H1 (cell line): Measurements from ENCODE around the gene CXCL10. TPM values are rescaled to one million over a fixed set of nuclear protein-coding genes. Genes with fewer than 3 reads are reported as not detected.
A peak's percentile ranks its signal among the peaks of the same experiment; 100 is the strongest.

Source experiments
- CTCF ChIA-PET: fragments of 300-600 bp; sonication (Branson Sonifier 250); formaldehyde crosslinking; loops from one replicate; lab custom pipeline; 2021; ENCODE audit not compliant: partially characterized antibody; lab: Charles Lee
- POLR2A ChIA-PET: fragments of 300-600 bp; sonication (Branson Sonifier 250); formaldehyde crosslinking; loops from one replicate; lab custom pipeline; 2021; ENCODE audit warnings: inconsistent platforms; ENCODE audit not compliant: partially characterized antibody; lab: Charles Lee
- DNase-seq, 2 experiments: peaks; one replicate each; pipeline versions ENCODE4 v3.0.0 to v3.0.0-alpha.2; 2010 to 2022; ENCODE audit warnings: low spot score in 2 of 2, low read depth in 1 of 2, mixed read lengths in 1 of 2
- FAIRE-seq: peaks from 2 replicates; lab custom pipeline; 2011; peaks lifted over from hg19 to GRCh38; lab: Jason Lieb, UNC
- H2AFZ ChIP-seq: 2 replicates; pipeline ENCODE4 v1.8.1; 2012; ENCODE audit warnings: low read length, inconsistent platforms
- H2AK5ac ChIP-seq: 2 replicates; pipeline ENCODE4 v1.6.1; 2013; ENCODE audit warnings: low read depth, low read length
- H2BK120ac ChIP-seq: replicated peaks from 2 replicates; pipeline ENCODE3; 2013; ENCODE audit warnings: low read depth, low read length, inconsistent platforms
- H2BK12ac ChIP-seq: 2 replicates; pipeline ENCODE4 v1.6.1; 2013; ENCODE audit warnings: low read depth, low read length
- H2BK15ac ChIP-seq: 2 replicates; pipeline ENCODE4 v1.6.1; 2013; ENCODE audit warnings: low read length
- H2BK20ac ChIP-seq: 2 replicates; pipeline ENCODE4 v1.6.1; 2013; ENCODE audit warnings: low read length
- H2BK5ac ChIP-seq: 2 replicates; pipeline ENCODE4 v1.6.1; 2013; ENCODE audit warnings: low read depth, low read length
- H3K14ac ChIP-seq: 2 replicates; pipeline ENCODE4 v1.6.1; 2013; ENCODE audit warnings: inconsistent platforms; ENCODE audit not compliant: insufficient read length
- H3K18ac ChIP-seq: 2 replicates; pipeline ENCODE4 v1.6.1; 2013; ENCODE audit warnings: low read length; ENCODE audit errors: extremely low read depth
- H3K23ac ChIP-seq: 2 replicates; pipeline ENCODE4 v1.6.1; 2013; ENCODE audit warnings: inconsistent platforms; ENCODE audit not compliant: insufficient read length
- H3K23me2 ChIP-seq: 2 replicates; pipeline ENCODE4 v1.6.1; 2013; ENCODE audit warnings: low read depth, low read length
- H3K27ac ChIP-seq: 2 replicates; pipeline ENCODE4 v1.6.1; 2011; ENCODE audit warnings: low read depth, low read length, inconsistent platforms
- H3K27me3 ChIP-seq, 4 experiments: replicated peaks in 1 of 4; 1 replicate in 1 of 4; 2 replicates in 3 of 4; pipeline versions ENCODE4 v1.6.1 to v1.8.1; 2011 to 2013; ENCODE audit warnings: low read length in 3 of 4, mild to moderate bottlenecking in 3 of 4, inconsistent platforms in 2 of 4, mixed read lengths in 2 of 4, moderate library complexity in 1 of 4; ENCODE audit not compliant: control insufficient read depth in 3 of 4, insufficient read depth in 3 of 4; ENCODE audit errors: extremely low read depth in 1 of 4
- H3K36me3 ChIP-seq, 4 experiments: 2 replicates each; pipeline versions ENCODE4 v1.6.1 to v1.8.1; 2011 to 2013; ENCODE audit warnings: mild to moderate bottlenecking in 4 of 4, low read length in 3 of 4, moderate library complexity in 2 of 4, control low read depth in 1 of 4, inconsistent platforms in 1 of 4; ENCODE audit not compliant: insufficient read depth in 4 of 4, control insufficient read depth in 2 of 4
- H3K4ac ChIP-seq: replicated peaks from 2 replicates; pipeline ENCODE3; 2013; ENCODE audit warnings: low read length, low read depth, mixed read lengths, inconsistent platforms; ENCODE audit not compliant: insufficient read length
- H3K4me1 ChIP-seq, 4 experiments: replicated peaks in 1 of 4; 1 replicate in 1 of 4; 2 replicates in 3 of 4; pipeline versions ENCODE4 v1.6.1 to v1.8.1; 2011 to 2013; ENCODE audit warnings: low read length in 3 of 4, inconsistent platforms in 2 of 4, mixed read lengths in 1 of 4; ENCODE audit not compliant: insufficient read depth in 4 of 4, control insufficient read depth in 3 of 4
- H3K4me2 ChIP-seq, 2 experiments: 2 replicates each; pipeline versions ENCODE4 v1.6.1 to v1.8.1; 2011 to 2013; ENCODE audit warnings: low read depth in 2 of 2, low read length in 2 of 2, control low read depth in 1 of 2, inconsistent platforms in 1 of 2, mild to moderate bottlenecking in 1 of 2; ENCODE audit not compliant: insufficient read depth in 1 of 2
- H3K4me3 ChIP-seq, 4 experiments: fragments of 200-600, 300-600 bp in 1 of 4; sonication (generic), shearing (Covaris generic), sonication (Bioruptor Twin) in 1 of 4; 2 replicates each; pipeline versions ENCODE4 v1.5.1 to v1.8.1; 2011 to 2016; ENCODE audit warnings: low read length in 4 of 4, low read depth in 3 of 4, control low read depth in 2 of 4, inconsistent platforms in 2 of 4, mild to moderate bottlenecking in 2 of 4, mixed read lengths in 1 of 4, moderate library complexity in 1 of 4; ENCODE audit not compliant: insufficient read depth in 2 of 4; ENCODE audit errors: extremely low read depth in 1 of 4
- H3K56ac ChIP-seq: replicated peaks from 2 replicates; pipeline ENCODE3; 2013; ENCODE audit warnings: low read depth, mild to moderate bottlenecking, mixed read lengths, low read length, inconsistent platforms; ENCODE audit not compliant: insufficient read length
- H3K79me1 ChIP-seq: 2 replicates; pipeline ENCODE4 v1.6.1; 2013; ENCODE audit warnings: low read depth, low read length, control low read depth
- H3K79me2 ChIP-seq, 2 experiments: 2 replicates each; pipeline versions ENCODE4 v1.6.1 to v1.8.1; 2012 to 2013; ENCODE audit warnings: low read length in 2 of 2, mild to moderate bottlenecking in 2 of 2, inconsistent platforms in 1 of 2; ENCODE audit not compliant: insufficient read depth in 2 of 2, control insufficient read depth in 1 of 2
- H3K9ac ChIP-seq, 4 experiments: replicated peaks in 1 of 4; 1 replicate in 1 of 4; 2 replicates in 3 of 4; pipeline versions ENCODE4 v1.6.1 to v1.8.1; 2011 to 2013; ENCODE audit warnings: low read depth in 3 of 4, low read length in 3 of 4, control low read depth in 2 of 4, mild to moderate bottlenecking in 2 of 4, moderate library complexity in 2 of 4, inconsistent platforms in 1 of 4; ENCODE audit errors: extremely low read depth in 1 of 4
- H3K9me3 ChIP-seq, 2 experiments: 2 replicates each; pipeline versions ENCODE4 v1.6.1 to v1.8.1; 2012 to 2013; ENCODE audit warnings: mild to moderate bottlenecking in 2 of 2, moderate library complexity in 2 of 2, control low read depth in 1 of 2, inconsistent platforms in 1 of 2, low read depth in 1 of 2, low read length in 1 of 2, mixed read lengths in 1 of 2; ENCODE audit not compliant: insufficient read depth in 2 of 2
- H4K20me1 ChIP-seq, 2 experiments: replicated peaks in 1 of 2; 2 replicates each; pipeline versions ENCODE3 to v1.8.1; 2011 to 2013; ENCODE audit warnings: inconsistent platforms in 2 of 2, low read length in 2 of 2, mild to moderate bottlenecking in 1 of 2; ENCODE audit not compliant: insufficient read depth in 2 of 2, control insufficient read depth in 1 of 2
- H4K5ac ChIP-seq: 2 replicates; pipeline ENCODE4 v1.6.1; 2013; ENCODE audit warnings: low read length, low read depth, mixed read lengths, inconsistent platforms; ENCODE audit not compliant: insufficient read length
- H4K8ac ChIP-seq: 2 replicates; pipeline ENCODE4 v1.8.0; 2013; ENCODE audit warnings: mild to moderate bottlenecking, moderate library complexity, low read length, inconsistent platforms; ENCODE audit not compliant: insufficient read depth; ENCODE audit errors: extremely low read depth
- H4K91ac ChIP-seq: replicated peaks from 2 replicates; pipeline ENCODE3; 2013; ENCODE audit warnings: low read length, mixed read lengths, inconsistent platforms; ENCODE audit not compliant: insufficient read length
- BACH1 ChIP-seq: IDR thresholded peaks from 2 replicates; pipeline ENCODE4 v1.6.1; 2012; ENCODE audit warnings: low read length, improper control_type of control experiment
- SP2 ChIP-seq: IDR thresholded peaks from 2 replicates; pipeline ENCODE4 v1.6.1; 2012; ENCODE audit warnings: mild to moderate bottlenecking, low read length, inconsistent platforms
- WGBS, 2 experiments: shearing (Covaris generic) in 1 of 2; methylation state at CpG; one replicate each; pipeline versions ENCODE4 v1.1.6 to v1.1.7; 2013 to 2015; ENCODE audit warnings: low lambda C conversion rate in 2 of 2, mixed read lengths in 2 of 2, inconsistent platforms in 1 of 2, low coverage in 1 of 2, missing lambda C conversion rate in 1 of 2; ENCODE audit not compliant: insufficient replicate concordance in 2 of 2, insufficient coverage in 1 of 2, insufficient read length in 1 of 2; ENCODE audit errors: extremely low coverage in 1 of 2, missing lambda C conversion rate in 1 of 2; 5-methylcytosine and 5-hydroxymethylcytosine counted together
- polyA plus RNA-seq, 7 experiments: library from polyadenylated mRNA; depleted of rRNA in 3 of 7; stranded (reverse) in 5 of 7; unstranded in 2 of 7; fragments of >200 nt in 5 of 7; fragments of 200-250 nt in 2 of 7; gene quantifications; 1 replicate in 5 of 7; 2 replicates in 1 of 7; 4 replicates in 1 of 7; pipeline versions ENCODE4 v1.2.1 to v1.2.3, GENCODE V29; 2011 to 2013; ENCODE audit warnings: missing spikeins in 2 of 7, mixed read lengths in 2 of 7
- total RNA-seq: library from RNA; stranded (reverse); fragmentation: NEBNext Ultra II Directional; extraction: Animal tissue kit (Norgen Biotek cat#: 25700); gene quantifications from 2 replicates; pipeline ENCODE4 v1.2.1, GENCODE V29; 2021

The CXCL10 gene
- total and polyA plus RNA-seq, 2 of the 8 experiments (the other 6 are each of a cell fraction or from before 2014, with no cell fraction given): not detected

DNA sequence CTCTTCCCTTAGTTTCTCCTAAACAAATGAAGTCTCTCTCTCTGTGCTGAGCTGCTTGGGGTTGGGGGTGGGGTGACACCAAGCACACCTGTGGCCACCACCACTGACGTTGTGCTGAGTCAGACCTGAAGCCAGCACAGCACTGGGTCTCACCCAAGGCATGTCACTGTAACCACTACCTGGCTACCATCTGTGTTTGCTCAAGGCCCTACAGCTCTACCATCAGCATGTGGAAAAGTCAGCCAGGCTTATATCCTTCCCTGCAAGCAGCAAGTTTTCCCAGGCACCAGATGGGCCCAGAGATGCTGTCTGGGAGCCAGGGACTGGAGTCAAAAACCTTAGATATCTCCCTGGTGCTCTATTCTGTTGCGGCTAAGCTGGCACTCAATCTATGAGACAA lies 6.9 kb downstream of the CXCL10 start:
- Histone ChIP-seq H3K23me2 (no peaks in the 10 kb centered on the region; the same call in 1 of the 2 replicates), H3K14ac (no peak overlapping the region), H2BK5ac (no peak overlapping the region), H2BK12ac (no peak overlapping the region), H3K23ac (no peak overlapping the region), H3K4me1 (peaks cover 0 to 7% (median 3%) of the 10 kb centered on the region in 4 experiments; a peak in 4 of 7 replicates), H3K36me3 (no peaks in the 10 kb centered on the region), H4K5ac (no peak overlapping the region), H2BK20ac (no peak overlapping the region), H3K27ac (no peak overlapping the region), H2AFZ (peak overlapping the region; percentile 93), H4K91ac (no peak overlapping the region), H3K4me3 (no peak overlapping the region), H3K79me1 (no peaks in the 10 kb centered on the region), H4K8ac (no peak overlapping the region; the same call in 1 of the 2 replicates), H3K79me2 (no peaks in the 10 kb centered on the region), H2BK120ac (no peak overlapping the region), H3K4ac (no peak overlapping the region), H3K4me2 (no peak overlapping the region), H2BK15ac (no peak overlapping the region), H3K9me3 (no peaks in the 10 kb centered on the region), H2AK5ac (no peak overlapping the region), H4K20me1 (no peaks in the 10 kb centered on the region), H3K9ac (no peak overlapping the region), H3K18ac (no peak overlapping the region), H3K27me3 (no peaks in the 10 kb centered on the region; a peak in 1 of 7 replicates), H3K56ac (no peak overlapping the region)
- POLR2A ChIA-PET: no interaction called here
- DNase-seq (no peak), FAIRE-seq (no peak)
- CTCF ChIA-PET: interaction anchor here (0.9 to 2.6 kb wide), 3 partner anchors 20 to 54 kb away, joined by 3 to 12 read pairs (median 3); no protein-coding TSS in a partner anchor
- 89% methylated on average over 2 of the region's 2 CpGs; no CpG with 5 or more reads in 1 of the 2 experiments for WGBS, 2 experiments
- no peak for TF ChIP-seq SP2
- peak; percentile 79 for TF ChIP-seq BACH1
